SKM-1 treated with dmso at 0.1 percent for 144 hours (cell line): ENCODE results near the gene KCNA1.

Experiments
- DNase-seq: peaks from one replicate; lab custom pipeline; 2025; ENCODE audit not compliant: unreplicated experiment; lab: John Stamatoyannopoulos, UW

The KCNA1 gene

DNA sequence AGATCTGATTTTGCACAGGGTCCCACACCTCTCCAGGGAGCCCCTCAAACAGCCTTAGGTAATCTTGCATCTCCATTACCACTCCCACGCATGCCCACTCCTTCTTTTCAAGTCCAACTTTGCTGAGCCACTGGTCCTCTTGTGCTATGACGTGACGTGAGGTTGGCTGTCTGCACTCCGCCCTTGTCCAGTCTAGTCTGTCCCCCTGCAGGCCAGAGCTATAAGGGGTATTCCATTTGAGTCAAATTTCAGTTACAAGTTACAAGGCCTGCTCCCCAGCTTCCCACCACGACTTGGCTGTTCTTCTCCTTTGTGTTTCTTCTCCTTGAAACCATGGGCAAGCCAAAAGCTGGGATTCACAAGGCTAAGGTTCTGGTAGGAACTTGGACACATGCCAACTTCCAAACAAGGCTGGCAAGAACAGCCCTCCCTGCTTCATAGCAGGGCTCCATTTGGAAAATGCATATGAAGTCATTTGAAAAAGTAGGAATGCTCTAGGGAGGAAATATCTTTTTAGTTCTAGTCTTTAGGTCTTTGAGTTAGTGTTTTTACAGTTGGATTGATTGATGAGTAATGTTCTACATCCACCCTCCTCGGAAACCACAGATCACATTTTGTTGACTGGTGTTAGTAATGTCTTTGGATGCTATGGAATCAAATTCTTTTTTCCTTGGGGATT lies 49.1 kb downstream of the KCNA1 start:
- DNase-seq, result no peak

DNA sequence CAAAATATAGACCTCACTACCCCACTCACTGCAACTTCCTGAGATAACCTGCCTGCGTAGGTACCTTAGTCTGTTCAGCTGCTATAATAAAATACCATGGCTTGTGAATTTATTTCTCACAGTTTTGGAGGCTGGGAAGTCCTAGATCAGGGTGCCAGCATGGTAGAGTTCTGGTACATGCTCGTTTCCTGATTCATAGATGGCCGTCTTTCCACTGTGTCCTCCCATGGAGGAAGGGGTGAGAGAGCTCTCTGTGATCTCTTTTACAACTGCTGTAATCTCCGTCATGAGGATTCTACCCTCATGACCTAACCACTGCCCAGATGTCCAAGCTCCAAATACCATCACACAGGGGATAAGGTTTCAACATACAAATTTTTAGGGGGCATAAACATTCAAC lies 49.7 kb downstream of the KCNA1 start:
- DNase-seq, result no peak

GRCh38 chr12:4960030-4960429 lies 50.3 kb downstream of the KCNA1 start:
- DNase-seq, result no peak

DNA sequence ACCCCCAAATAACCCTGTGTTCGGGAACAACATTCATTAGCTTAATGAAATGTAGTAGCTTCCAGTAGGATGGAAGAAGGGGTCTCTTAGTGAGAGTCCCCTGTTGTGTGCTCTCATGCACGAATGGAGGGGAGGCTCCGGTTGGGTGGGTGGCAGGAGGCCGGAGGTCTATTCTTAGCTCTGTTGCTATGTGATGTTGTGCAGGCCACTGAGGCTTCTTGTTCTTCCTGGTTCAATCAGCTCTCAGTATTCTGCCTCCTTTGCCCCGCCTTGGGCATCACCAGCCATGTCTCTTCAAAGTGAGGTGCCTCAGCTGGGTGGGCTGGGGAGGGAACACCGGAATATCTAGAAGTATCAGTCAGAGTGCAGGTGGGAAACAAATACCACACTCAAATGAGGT lies 50.8 kb downstream of the KCNA1 start:
- DNase-seq, result no peak

DNA sequence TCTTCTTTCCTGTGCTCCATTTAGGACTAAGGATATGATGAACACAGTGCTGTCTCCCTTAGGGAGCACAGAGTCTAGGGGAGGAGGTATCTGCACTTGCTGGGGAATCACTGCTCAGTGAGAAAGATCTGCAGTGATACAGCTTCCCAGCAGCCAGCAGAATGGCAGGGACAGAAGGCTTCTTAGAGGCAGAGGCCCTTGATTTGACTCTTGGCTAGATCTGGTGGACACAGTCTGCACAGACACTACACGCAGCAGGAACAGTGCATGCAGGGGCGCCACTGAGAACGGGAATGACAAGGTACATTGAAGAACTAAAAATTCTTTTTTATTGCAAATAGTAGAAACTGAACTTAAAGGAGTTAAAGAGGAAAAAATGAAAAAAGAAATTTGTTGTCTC lies 51.6 kb downstream of the KCNA1 start:
- DNase-seq, result no peak

DNA sequence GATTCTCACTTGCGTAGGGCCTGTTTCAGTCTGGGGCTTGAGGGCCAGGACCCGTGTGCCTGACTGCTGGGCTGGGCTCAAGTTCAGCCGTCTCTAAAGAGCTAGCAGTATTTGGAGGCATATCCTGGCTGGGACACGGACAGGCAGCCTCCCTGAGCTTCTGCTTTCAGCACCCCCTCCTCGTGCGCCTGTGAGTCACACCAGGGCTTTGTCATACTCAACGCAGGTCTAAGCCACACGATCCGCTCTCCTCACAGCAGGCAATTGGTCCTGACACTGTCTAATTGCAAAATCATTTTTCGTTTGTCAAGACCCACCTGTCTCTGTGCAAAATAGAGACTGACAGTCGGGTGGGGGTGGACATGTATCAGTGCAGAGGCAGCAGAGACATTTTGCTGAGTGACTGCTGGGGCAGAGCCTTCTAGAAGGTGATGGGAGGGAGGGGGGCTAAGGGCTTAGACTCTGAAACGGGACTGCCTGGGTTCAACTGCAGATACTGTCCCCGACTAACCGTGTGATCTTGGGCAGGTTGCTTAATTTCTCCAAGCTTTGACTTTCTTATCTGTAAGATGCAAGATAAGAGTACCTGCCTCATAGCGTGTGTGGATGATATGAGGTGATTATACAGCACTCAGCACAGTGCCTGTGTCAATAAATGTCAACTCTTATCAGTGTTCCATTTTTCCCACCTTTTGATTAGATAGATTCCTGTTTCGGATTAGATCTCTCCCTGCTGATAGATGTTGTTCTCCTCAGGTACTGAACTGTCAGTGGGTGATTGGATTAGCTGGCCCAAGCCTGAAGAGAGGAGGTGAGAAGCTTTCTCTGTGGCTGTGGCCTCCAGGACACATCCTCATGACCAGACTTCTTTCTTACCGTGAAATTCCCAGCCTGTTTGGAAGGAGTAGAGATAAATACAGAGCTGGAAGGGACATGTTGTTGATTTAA lies 53.1 kb downstream of the KCNA1 start:
- no peak for DNase-seq
